GM12872 (cell line): Measurements from ENCODE around the gene ZNF649.

Experiments used
- TF ChIP-seq, protein P1 (sequence below): IDR thresholded peaks from 3 replicates; pipeline ENCODE4 v1.5.1; 2011; ENCODE audit warnings: low read depth, mild to moderate bottlenecking, low read length, moderate library complexity; ENCODE audit not compliant: insufficient read depth

The ZNF649 gene

DNA sequence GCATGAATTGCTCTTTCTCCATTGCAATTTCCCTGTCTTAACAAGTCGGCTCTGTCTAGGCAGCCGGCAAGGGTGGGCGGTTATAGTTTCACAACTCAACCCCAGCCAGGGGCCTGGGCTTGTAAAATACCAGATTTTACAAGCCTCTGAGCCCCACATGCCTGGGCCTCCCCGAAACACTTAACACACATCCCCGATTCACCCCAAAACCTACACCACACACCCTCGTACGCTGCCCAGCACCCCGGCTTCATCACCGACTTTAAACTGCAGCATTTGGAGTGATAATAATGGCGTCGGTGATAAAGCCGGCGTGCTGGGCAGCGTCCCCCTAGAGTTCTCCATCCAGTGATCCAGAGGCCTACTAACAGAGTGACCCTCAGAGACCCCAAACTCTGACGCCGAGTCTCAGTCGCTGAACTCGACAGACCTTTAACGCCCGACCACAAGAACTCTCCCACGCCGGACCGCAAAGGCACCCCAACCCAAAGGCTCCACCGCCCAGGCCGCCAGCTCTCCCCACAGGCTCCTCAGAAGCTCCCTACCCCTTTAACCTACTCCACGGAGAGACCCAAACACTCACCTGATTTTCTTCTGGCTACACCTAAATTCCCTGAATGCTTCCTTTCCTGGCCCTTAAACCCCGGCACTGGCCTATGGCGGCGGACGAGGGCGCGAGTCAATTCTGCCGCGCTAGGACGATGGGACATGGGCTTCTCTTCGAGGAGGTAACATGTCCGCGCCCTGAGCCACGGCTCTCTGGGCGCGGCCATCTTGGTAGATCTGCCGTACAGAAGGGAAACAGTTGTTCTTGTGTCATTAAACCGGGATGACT, at the start of gene ZNF649:
ZNF649 (minus strand) TSS at position 687 of the 835 bp plus-strand sequence. CDS start 4,910 bp downstream, outside the sequence.
- TF ChIP-seq, protein P1, sequence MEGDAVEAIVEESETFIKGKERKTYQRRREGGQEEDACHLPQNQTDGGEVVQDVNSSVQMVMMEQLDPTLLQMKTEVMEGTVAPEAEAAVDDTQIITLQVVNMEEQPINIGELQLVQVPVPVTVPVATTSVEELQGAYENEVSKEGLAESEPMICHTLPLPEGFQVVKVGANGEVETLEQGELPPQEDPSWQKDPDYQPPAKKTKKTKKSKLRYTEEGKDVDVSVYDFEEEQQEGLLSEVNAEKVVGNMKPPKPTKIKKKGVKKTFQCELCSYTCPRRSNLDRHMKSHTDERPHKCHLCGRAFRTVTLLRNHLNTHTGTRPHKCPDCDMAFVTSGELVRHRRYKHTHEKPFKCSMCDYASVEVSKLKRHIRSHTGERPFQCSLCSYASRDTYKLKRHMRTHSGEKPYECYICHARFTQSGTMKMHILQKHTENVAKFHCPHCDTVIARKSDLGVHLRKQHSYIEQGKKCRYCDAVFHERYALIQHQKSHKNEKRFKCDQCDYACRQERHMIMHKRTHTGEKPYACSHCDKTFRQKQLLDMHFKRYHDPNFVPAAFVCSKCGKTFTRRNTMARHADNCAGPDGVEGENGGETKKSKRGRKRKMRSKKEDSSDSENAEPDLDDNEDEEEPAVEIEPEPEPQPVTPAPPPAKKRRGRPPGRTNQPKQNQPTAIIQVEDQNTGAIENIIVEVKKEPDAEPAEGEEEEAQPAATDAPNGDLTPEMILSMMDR = no peak

DNA sequence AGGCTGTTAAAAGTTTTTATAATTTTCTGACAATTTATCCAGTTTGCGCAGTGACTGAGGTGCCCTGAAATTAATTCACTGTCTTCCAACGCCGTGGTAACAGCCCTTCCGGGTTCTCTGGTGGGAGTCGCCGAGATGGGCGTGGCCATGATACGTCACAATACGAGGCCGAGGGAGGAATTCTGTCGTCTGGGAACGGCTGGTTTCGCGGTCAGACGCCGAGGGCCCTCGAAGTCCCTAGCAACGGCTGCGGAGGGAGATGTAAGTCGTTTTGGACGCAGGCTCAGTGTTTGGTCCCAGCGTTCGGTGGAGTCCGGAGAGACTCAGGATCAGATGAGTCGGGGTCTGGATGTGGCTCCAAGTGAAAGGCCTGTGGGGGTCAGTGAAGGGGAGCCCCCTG, 44.2 kb upstream of the ZNF649 start:
- TF ChIP-seq, protein P1 = no peak

DNA sequence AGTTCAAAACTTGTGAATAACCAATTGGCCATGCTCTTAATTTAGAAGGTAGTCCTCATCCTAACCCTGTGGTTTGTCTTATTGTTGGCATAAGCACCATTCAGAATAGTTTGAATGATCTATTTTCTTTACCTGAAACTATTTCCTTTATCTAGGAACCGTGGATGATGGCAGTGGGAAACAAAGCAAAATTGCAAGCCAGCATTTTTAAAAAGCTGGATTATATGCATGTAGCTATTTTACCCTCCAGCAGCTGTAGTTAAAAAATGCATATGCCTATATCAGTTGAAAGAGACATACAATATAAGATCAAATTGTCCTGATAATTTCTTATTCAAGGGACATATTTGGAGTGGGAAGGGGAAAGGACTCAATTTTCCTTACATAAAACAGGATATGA, 41.8 kb upstream of the ZNF649 start:
- TF ChIP-seq, protein P1 = no peak

DNA sequence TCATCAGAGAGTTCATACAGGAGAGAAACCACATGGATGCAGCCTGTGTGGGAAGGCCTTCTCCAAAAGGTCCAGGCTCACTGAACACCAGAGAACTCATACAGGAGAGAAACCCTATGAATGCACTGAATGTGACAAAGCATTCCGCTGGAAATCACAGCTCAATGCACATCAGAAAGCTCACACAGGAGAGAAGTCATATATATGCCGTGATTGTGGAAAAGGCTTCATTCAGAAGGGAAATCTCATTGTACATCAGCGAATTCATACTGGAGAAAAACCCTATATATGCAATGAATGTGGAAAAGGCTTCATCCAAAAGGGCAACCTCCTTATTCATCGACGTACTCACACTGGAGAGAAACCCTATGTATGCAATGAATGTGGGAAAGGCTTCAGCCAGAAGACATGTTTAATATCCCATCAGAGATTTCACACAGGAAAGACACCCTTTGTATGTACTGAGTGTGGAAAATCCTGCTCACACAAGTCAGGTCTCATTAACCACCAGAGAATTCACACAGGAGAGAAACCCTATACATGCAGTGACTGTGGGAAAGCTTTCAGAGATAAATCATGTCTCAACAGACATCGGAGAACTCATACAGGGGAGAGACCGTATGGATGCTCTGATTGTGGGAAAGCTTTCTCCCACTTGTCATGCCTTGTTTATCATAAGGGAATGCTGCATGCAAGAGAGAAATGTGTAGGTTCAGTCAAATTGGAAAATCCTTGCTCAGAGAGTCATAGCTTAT, 40.2 kb upstream of the ZNF649 start:
- TF ChIP-seq, protein P1 = no peak

DNA sequence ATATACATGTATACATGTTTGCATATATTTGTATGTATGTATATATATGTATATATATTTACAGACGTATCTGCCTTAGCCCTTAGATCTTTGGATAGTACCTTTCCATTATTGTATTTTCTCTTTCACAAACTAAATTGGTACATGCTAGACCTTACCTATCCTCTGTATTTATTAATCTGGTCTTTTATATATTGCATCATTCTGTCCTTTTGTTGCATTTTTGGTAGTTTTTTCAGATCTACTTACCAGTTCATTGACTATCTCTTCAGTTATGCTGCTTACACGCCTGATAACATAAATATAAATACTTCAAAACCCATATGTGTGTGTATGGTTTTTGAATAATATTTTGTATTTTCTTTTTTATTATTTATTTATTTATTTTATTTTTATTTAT, 34.1 kb upstream of the ZNF649 start:
- TF ChIP-seq, protein P1 = no peak

DNA sequence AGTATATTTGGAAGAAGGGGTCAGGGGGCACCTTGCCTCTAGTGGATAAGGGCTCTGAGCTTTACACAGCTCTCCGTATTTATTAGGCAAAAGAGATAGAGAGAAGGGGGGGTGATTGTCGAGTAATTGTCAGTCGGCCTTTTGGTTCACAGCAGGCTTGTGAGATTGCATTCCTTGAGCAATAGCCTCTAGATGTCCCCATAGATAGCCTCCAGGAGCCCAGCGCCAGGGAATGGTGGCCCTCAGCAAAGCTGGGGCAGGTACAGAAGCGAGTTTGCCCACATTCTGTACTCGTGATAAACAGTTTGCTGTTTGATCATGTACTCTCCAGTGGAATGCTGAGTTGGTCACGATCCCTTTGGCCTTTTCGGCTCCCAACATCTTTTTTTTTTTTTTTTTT, 27.1 kb upstream of the ZNF649 start:
- TF ChIP-seq, protein P1 = no peak

DNA sequence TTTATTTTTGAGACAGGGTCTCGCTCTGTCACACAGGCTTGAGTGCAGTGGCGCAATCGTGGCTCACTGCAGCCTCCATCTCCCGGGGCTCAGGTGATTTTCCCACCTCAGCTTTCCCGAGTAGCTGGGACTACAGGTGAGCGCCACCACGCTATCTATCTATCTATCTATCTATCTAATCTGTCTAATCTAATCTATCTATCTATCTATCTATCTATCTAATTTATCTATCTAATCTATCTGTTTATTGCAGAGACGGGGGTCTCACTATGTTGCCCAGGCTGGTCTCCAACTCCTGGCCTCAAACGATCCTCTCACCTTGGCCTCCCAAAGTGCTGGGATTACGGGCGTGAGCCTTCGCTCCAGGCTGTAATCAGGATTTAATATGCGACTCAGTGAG, 23.0 kb upstream of the ZNF649 start:
- TF ChIP-seq, protein P1 = no peak
